Fibroblast of skin of left biceps (primary cell): ENCODE data around the gene EIF2B2.
A peak's percentile ranks its signal among the peaks of the same experiment; 100 is the strongest.

ENCODE experiments used
- DNase-seq, 2 experiments: peaks; one replicate each; pipeline ENCODE4 v3.0.0-alpha.2; 2013; ENCODE audit warnings: low read depth in 2 of 2

Gene EIF2B2

GRCh38 chr14:75042035-75042434 is 39.3 kb downstream of the EIF2B2 start:
- DNase-seq = no peak

DNA sequence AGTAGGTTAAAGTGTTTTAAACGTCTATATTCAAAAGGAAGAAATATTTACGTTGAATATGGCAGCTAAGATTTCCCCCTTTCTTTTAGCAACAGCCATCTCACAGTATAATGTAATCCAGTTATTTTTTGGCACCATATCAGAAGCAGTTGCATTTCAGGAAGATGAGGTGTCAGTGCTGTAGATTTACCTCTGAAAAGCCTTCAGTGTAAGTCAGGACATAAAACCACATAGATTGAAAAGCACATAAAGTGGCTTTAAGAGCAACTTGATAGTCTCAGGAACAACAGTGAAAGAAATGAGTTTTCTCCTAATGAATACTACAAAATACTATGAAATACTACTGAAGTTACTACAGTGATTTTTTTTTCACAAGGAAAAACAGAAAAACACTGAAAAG is 41.6 kb downstream of the EIF2B2 start:
- peak in 1 of 2 experiments; percentile 50 for DNase-seq

DNA sequence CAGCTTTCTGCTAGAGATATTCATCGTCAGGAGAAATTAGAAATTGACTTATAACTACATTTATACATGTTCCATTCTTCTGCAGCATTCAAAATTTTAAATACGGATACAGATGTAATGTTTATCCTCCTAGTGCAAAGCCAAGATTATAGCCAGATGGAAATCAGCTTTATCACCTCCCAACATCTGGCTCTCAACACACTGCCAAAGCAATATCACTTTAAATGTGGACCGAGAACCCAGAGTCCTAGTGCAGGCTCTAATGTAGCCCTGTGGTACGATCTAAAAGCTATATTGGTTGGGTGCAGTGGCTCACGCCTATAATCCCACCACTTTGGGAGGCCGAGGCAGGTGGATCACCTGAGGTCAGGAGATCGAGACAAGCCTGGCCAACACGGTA is 42.0 kb downstream of the EIF2B2 start:
- no peak for DNase-seq

GRCh38 chr14:75046275-75046674 is 43.6 kb downstream of the EIF2B2 start:
- DNase-seq = no peak

DNA sequence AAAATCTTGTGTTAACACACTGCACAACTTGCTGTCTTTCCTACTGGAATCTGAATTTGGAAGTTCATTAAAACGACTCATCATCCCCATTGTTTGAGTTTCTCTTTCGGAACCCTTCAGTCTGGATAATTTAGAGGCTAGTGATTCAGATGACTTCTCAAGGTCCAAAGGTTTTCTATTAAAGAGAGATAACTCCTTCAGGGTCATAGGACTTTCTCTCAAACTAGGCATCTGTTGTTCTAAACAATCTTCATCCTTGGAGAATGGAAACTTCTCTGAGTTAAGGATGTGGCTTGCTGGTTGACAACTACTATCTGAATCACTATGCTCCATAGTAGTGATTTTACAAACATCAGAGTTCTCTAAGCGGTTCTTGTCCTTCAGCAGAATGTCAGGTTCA is 44.2 kb downstream of the EIF2B2 start:
- no peak for DNase-seq

DNA sequence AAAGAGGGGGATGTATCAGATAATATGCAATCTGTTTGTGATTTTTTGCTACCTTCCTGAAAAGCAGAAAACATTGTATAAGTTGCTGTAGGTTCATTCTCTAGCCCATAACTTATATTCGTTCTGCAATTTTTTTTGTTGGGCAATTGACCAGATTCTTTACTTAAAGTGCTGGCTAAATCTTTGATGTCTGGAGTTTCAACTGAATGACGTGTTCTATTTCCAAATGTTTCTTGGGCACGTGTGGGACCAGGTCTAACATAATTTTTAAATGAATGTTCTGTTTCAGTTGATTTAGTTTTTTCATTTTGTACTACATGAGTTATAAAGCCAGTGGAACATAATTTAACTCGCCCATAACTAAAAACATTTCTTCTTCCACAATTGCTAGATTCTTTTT is 44.8 kb downstream of the EIF2B2 start:
- no peak for DNase-seq

DNA sequence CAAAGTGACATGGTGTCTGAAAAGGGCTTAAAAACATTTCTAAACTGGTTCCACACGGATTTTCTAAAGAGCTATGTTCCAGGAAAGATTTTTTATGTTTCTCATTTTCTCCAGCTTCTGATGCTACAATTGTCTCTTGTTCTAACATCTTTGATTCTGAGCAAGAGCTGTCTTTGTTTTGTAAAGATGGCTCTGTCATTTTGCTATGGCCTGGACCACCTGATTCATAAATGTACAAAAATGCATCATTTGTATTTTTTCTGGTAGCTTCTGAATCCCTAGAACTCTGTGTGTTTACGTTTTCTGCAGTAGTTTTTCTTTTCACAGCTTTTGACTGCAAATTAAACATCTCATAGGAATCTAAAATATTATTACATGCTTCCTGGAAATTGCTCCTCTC is 45.4 kb downstream of the EIF2B2 start:
- DNase-seq = no peak

GRCh38 chr14:75049136-75049535 is 46.4 kb downstream of the EIF2B2 start:
- no peak for DNase-seq

DNA sequence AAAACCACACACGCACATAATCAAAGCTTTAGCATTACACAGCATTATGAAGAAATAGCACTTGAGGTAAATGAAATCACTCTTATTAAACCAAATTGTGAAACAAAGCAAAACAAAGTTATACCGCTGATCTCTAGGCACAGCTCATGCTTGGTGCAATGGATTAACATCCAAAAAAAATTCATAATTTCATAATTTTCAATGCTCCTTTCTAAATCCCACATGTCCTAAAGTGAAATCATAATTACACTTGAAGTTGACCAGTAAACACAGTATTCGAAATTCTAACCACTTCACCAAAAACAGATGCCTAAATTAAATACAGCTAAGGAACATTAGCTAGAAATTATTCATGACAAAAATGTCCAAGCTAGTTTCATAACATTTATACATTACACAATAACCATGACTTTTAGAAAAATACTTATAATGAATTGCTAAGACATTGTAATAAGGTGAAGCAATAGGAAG is 47.0 kb downstream of the EIF2B2 start:
- DNase-seq = no peak

GRCh38 chr14:75050852-75051555 is 48.3 kb downstream of the EIF2B2 start, which contains the start of gene MLH3:
Gene MLH3 (minus strand): TSS chr14:75051467. CDS start chr14:75049655, 1,812 bp downstream.
- peak in 1 of 2 experiments; percentile 44 for DNase-seq

- DNase-seq = no peak
Observed at GRCh38 chr14:75051556-75051899, 48.8 kb downstream of the EIF2B2 start.

GRCh38 chr14:75053396-75054291 is 50.9 kb downstream of the EIF2B2 start:
- no peak for DNase-seq

DNA sequence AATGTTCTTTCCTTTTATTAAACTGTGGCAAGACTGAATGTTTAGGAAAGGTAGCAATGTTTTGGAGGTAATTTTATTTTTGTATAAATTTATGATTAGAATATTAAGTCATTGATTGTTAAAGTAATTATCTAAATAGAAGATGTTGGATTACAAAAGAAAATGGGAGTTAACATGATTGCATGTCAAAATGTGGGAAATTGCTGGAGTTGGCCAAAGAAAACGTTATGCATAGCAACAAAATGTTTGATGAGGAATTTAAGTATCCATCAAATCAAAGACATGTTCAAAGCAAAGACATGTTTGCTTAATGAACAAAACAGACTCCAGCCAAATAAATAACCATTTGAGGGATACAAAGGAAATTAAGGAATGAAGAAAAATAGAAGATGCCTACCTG is 51.7 kb downstream of the EIF2B2 start:
- DNase-seq = no peak

GRCh38 chr14:75059642-75060041 is 56.9 kb downstream of the EIF2B2 start:
- no peak for DNase-seq

- DNase-seq = no peak
Observed at GRCh38 chr14:75060420-75060819, 57.7 kb downstream of the EIF2B2 start.
